ENCODE results near the gene SC5D. TPM values are rescaled to one million over a fixed set of nuclear protein-coding genes. Genes with fewer than 3 reads are reported as not detected.

Gene SC5D
- total and polyA plus RNA-seq, 2 of the 8 experiments (the other 6 are each of a cell fraction or from before 2014, with no cell fraction given) = 73.9 to 90.3 TPM

DNA sequence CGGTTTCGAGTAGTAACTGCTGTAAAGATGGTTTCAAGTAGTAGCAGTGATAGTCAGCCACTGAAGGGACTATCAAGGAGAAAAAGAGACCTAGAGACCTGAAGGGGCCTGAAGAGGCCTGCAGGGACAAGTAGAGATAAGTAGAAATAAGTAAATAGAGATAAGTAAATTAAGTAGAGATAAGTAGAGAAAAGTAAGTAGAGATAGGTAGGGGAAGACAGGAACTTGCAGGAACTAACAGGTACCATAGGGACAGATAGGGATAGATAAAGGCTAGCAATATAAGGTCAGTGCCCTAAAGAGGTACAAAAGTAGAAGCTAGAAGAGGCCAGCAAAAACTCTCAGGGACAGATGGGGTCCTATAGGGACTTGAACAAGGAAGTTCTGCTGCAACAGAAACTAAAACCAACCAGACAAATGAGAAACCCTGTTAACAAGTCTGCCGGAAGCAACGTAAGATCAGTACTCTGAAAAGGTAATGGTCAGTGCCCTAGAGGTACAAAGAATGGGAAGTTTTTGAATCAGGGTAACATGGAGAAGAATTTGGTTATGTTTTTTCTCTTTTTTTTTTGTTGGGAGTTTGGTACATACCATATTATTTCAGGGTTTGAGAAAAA lies 9.6 kb upstream of the SC5D start:
- Histone ChIP-seq H3K4ac (replicated peaks; ENCODE audit: insufficient read length, low read depth, low read length) (no peak overlapping the region), H3K23me2 (ENCODE audit: low read depth, low read length) (no peaks in the 10 kb centered on the region), H3K79me2 (ENCODE audit: control insufficient read depth in 1 of 2, insufficient read depth in 2 of 2, low read length in 2 of 2) (no peaks in the 10 kb centered on the region), H3K27me3 (replicated peaks in 1 of 4; ENCODE audit: control insufficient read depth in 3 of 4, extremely low read depth in 1 of 4, insufficient read depth in 3 of 4, low read length in 3 of 4) (no peaks in the 10 kb centered on the region), H3K23ac (ENCODE audit: insufficient read length) (no peak overlapping the region), H3K9ac (replicated peaks in 1 of 4; ENCODE audit: extremely low read depth in 1 of 4, low read depth in 3 of 4, low read length in 3 of 4) (no peak overlapping the region), H3K4me1 (replicated peaks in 1 of 4; ENCODE audit: control insufficient read depth in 3 of 4, insufficient read depth in 4 of 4, low read length in 3 of 4) (no peaks in the 10 kb centered on the region), H3K4me2 (ENCODE audit: insufficient read depth in 1 of 2, low read depth in 2 of 2, low read length in 2 of 2) (no peak overlapping the region), H3K27ac (ENCODE audit: low read depth, low read length) (no peak overlapping the region), H3K18ac (ENCODE audit: extremely low read depth, low read length) (no peak overlapping the region), H3K4me3 (ENCODE audit: extremely low read depth in 1 of 4, insufficient read depth in 2 of 4, low read depth in 3 of 4, low read length in 4 of 4) (no peak overlapping the region), H3K56ac (replicated peaks; ENCODE audit: insufficient read length, low read depth, low read length) (no peak overlapping the region), H2BK5ac (ENCODE audit: low read depth, low read length) (no peak overlapping the region), H2AK5ac (ENCODE audit: low read depth, low read length) (no peak overlapping the region), H2BK12ac (ENCODE audit: low read depth, low read length) (no peak overlapping the region), H3K36me3 (ENCODE audit: control insufficient read depth in 2 of 4, insufficient read depth in 4 of 4, low read length in 3 of 4) (no peaks in the 10 kb centered on the region), H4K8ac (ENCODE audit: extremely low read depth, insufficient read depth, low read length) (no peak overlapping the region), H2BK120ac (replicated peaks; ENCODE audit: low read depth, low read length) (no peak overlapping the region), H2BK20ac (ENCODE audit: low read length) (no peak overlapping the region), H4K91ac (replicated peaks; ENCODE audit: insufficient read length, low read length) (no peak overlapping the region), H4K20me1 (replicated peaks in 1 of 2; ENCODE audit: control insufficient read depth in 1 of 2, insufficient read depth in 2 of 2, low read length in 2 of 2) (no peaks in the 10 kb centered on the region), H2BK15ac (ENCODE audit: low read length) (no peak overlapping the region), H2AFZ (ENCODE audit: low read length) (no peak overlapping the region), H3K9me3 (ENCODE audit: insufficient read depth in 2 of 2, low read depth in 1 of 2, low read length in 1 of 2) (peaks cover 4 to 16% of the 10 kb centered on the region in 2 experiments; a peak in 3 of 4 replicates), H3K14ac (ENCODE audit: insufficient read length) (no peak overlapping the region), H4K5ac (ENCODE audit: insufficient read length, low read depth, low read length) (no peak overlapping the region), H3K79me1 (ENCODE audit: low read depth, low read length) (no peaks in the 10 kb centered on the region)
- DNase-seq (ENCODE audit: low read depth in 1 of 2, low spot score in 2 of 2) (no peak), FAIRE-seq (no peak)
- POLR2A ChIA-PET (ENCODE audit: partially characterized antibody) = no interaction called here
- WGBS, 2 experiments (ENCODE audit: extremely low coverage in 1 of 2, insufficient coverage in 1 of 2, insufficient read length in 1 of 2, insufficient replicate concordance in 2 of 2, low coverage in 1 of 2, low lambda C conversion rate in 2 of 2, missing lambda C conversion rate in 1 of 2) = 100% methylated on average over 4 of the region's 4 CpGs; no CpG with 5 or more reads in 1 of the 2 experiments
- CTCF ChIA-PET (ENCODE audit: partially characterized antibody) = no interaction called here
- TF ChIP-seq, protein P1, sequence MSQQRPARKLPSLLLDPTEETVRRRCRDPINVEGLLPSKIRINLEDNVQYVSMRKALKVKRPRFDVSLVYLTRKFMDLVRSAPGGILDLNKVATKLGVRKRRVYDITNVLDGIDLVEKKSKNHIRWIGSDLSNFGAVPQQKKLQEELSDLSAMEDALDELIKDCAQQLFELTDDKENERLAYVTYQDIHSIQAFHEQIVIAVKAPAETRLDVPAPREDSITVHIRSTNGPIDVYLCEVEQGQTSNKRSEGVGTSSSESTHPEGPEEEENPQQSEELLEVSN (IDR thresholded peaks at IDR 0.05) = no peak
- TF ChIP-seq TEAD4 (IDR thresholded peaks at IDR 0.05; ENCODE audit: low read depth, low read length) = no peak
- TF ChIP-seq HDAC6 (IDR thresholded peaks at IDR 0.05; ENCODE audit: low read depth, low read length) = no peak
- TF ChIP-seq MAFK (IDR thresholded peaks at IDR 0.05; ENCODE audit: low read depth, low read length) = no peak
- TF ChIP-seq SRF (IDR thresholded peaks at IDR 0.05; ENCODE audit: low read depth, low read length) = no peak
- TF ChIP-seq, protein P2, sequence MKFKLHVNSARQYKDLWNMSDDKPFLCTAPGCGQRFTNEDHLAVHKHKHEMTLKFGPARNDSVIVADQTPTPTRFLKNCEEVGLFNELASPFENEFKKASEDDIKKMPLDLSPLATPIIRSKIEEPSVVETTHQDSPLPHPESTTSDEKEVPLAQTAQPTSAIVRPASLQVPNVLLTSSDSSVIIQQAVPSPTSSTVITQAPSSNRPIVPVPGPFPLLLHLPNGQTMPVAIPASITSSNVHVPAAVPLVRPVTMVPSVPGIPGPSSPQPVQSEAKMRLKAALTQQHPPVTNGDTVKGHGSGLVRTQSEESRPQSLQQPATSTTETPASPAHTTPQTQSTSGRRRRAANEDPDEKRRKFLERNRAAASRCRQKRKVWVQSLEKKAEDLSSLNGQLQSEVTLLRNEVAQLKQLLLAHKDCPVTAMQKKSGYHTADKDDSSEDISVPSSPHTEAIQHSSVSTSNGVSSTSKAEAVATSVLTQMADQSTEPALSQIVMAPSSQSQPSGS (IDR thresholded peaks at IDR 0.05; ENCODE audit: low read length) = no peak

Measured in H1 (cell line).